ENCODE data around the gene DGKQ.
A peak's percentile ranks its signal among the peaks of the same experiment; 100 is the strongest.

The DGKQ gene

GRCh38 chr4:973431-974397 is at the start of gene DGKQ:
Gene DGKQ (minus strand): TSS chr4:973569. CDS start chr4:973482, 87 bp downstream.
- peak; percentile 97 for DNase-seq (ENCODE audit: low spot score)

- DNase-seq (ENCODE audit: low spot score): no peak
Measured at GRCh38 chr4:1022739-1023066, 49.3 kb upstream of the DGKQ start.

GRCh38 chr4:1022051-1022738 is 48.8 kb upstream of the DGKQ start:
- no peak for DNase-seq (ENCODE audit: low spot score)

GRCh38 chr4:1021386-1022050 is 48.1 kb upstream of the DGKQ start:
- DNase-seq (ENCODE audit: low spot score): no peak

- DNase-seq (ENCODE audit: low spot score): no peak
Measured at GRCh38 chr4:1019729-1020470, 46.5 kb upstream of the DGKQ start.

GRCh38 chr4:1019320-1019719 is 46.0 kb upstream of the DGKQ start:
- no peak for DNase-seq (ENCODE audit: low spot score)

- no peak for DNase-seq (ENCODE audit: low spot score)
Measured at GRCh38 chr4:1018147-1019020, 45.0 kb upstream of the DGKQ start.

- no peak for DNase-seq (ENCODE audit: low spot score)
Measured at GRCh38 chr4:1017706-1018105, 44.3 kb upstream of the DGKQ start.

GRCh38 chr4:1017211-1017610 is 43.8 kb upstream of the DGKQ start:
- no peak for DNase-seq (ENCODE audit: low spot score)

GRCh38 chr4:1015746-1016145 is 42.4 kb upstream of the DGKQ start:
- DNase-seq (ENCODE audit: low spot score): no peak

- DNase-seq (ENCODE audit: low spot score): no peak
Measured at GRCh38 chr4:1015179-1015578, 41.8 kb upstream of the DGKQ start.

- no peak for DNase-seq (ENCODE audit: low spot score)
Measured at GRCh38 chr4:1014291-1015167, 41.2 kb upstream of the DGKQ start.

- DNase-seq (ENCODE audit: low spot score): no peak
Measured at GRCh38 chr4:1013225-1014073, 40.1 kb upstream of the DGKQ start.

GRCh38 chr4:1012034-1012739 is 38.8 kb upstream of the DGKQ start:
- DNase-seq (ENCODE audit: low spot score): no peak

- no peak for DNase-seq (ENCODE audit: low spot score)
Measured at GRCh38 chr4:1011666-1012033, 38.3 kb upstream of the DGKQ start.

GRCh38 chr4:1011022-1011665 is 37.8 kb upstream of the DGKQ start, which contains the start of gene FGFRL1:
Gene FGFRL1 (plus strand): TSS chr4:1011626. CDS start chr4:1012486, 860 bp downstream.
- DNase-seq (ENCODE audit: low spot score): peak; percentile 97

GRCh38 chr4:1010395-1011021 is 37.1 kb upstream of the DGKQ start:
- DNase-seq (ENCODE audit: low spot score): peak; percentile 83
